HL-60 (cell line): ENCODE results near the gene ABCA9.

Experiments used
- CTCF ChIP-seq: IDR thresholded peaks from one replicate; pipeline ENCODE4 v1.5.1; 2011; ENCODE audit warnings: low read length, control low read depth, inconsistent platforms; ENCODE audit not compliant: insufficient read depth
- REST ChIP-seq: IDR thresholded peaks from 2 replicates; pipeline ENCODE4 v1.6.1; 2012; ENCODE audit warnings: low read depth; ENCODE audit not compliant: insufficient replicate concordance
- SPI1 ChIP-seq: IDR thresholded peaks from 2 replicates; pipeline ENCODE4 v1.6.1; 2012; ENCODE audit warnings: low read depth, mild to moderate bottlenecking, borderline replicate concordance

- TF ChIP-seq CTCF (no peak), REST (no peak), SPI1 (no peak)
These were observed 14.5 kb downstream of the ABCA9 start for GRCh38 chr17:69046121-69046807.
